HG02678 (cell line): Measurements from ENCODE around the gene MRGPRX1.
"Not testable (repeated sequence)": the region's sequence is repeated elsewhere in the genome, so short reads cannot be mapped to it uniquely, and the experiment has no call there.

Source experiments
- ATAC-seq: cut with Tn5 transposase; IDR thresholded peaks from one replicate; pipeline ENCODE4 v1.9.1; 2021; ENCODE audit warnings: mild to moderate bottlenecking, moderate library complexity; ENCODE audit not compliant: unreplicated experiment

MRGPRX1 gene

GRCh38 chr11:18939314-18939713 lies at the start of gene MRGPRX1:
MRGPRX1 (minus strand) TSS chr11:18939414; CDS start chr11:18934784, 4,630 bp downstream.
- no peak for ATAC-seq

GRCh38 chr11:18987454-18988231 lies 48.4 kb upstream of the MRGPRX1 start:
- ATAC-seq = no peak

- no peak for ATAC-seq
Measured at GRCh38 chr11:18986744-18987143, 47.5 kb upstream of the MRGPRX1 start.

- ATAC-seq = no peak
Measured at GRCh38 chr11:18981897-18982296, 42.7 kb upstream of the MRGPRX1 start.

GRCh38 chr11:18974192-18974591 lies 35.0 kb upstream of the MRGPRX1 start:
- ATAC-seq = no peak

- no peak for ATAC-seq
Measured at GRCh38 chr11:18972336-18972735, 33.1 kb upstream of the MRGPRX1 start.

- ATAC-seq = no peak
Measured at GRCh38 chr11:18969720-18970119, 30.5 kb upstream of the MRGPRX1 start.

GRCh38 chr11:18958221-18958910 lies 19.2 kb upstream of the MRGPRX1 start:
- no peak for ATAC-seq

GRCh38 chr11:18956630-18957029 lies 17.4 kb upstream of the MRGPRX1 start:
- ATAC-seq = no peak

GRCh38 chr11:18936002-18936673 lies 3.1 kb downstream of the MRGPRX1 start:
- no peak for ATAC-seq

- no peak for ATAC-seq
Measured at GRCh38 chr11:18934195-18934814, 4.9 kb downstream of the MRGPRX1 start.

GRCh38 chr11:18927550-18928322 lies 11.5 kb downstream of the MRGPRX1 start:
- ATAC-seq = no peak

- not testable (repeated sequence) for ATAC-seq
Measured at GRCh38 chr11:18925426-18925825, 13.8 kb downstream of the MRGPRX1 start.

- ATAC-seq = no peak
Measured at GRCh38 chr11:18912883-18913282, 26.3 kb downstream of the MRGPRX1 start.

GRCh38 chr11:18907391-18907790 lies 31.8 kb downstream of the MRGPRX1 start:
- no peak for ATAC-seq

- not testable (repeated sequence) for ATAC-seq
Measured at GRCh38 chr11:18900637-18901036, 38.6 kb downstream of the MRGPRX1 start.

GRCh38 chr11:18900151-18900611 lies 39.0 kb downstream of the MRGPRX1 start:
- ATAC-seq = not testable (repeated sequence)

- ATAC-seq = not testable (repeated sequence)
Measured at GRCh38 chr11:18891712-18892111, 47.5 kb downstream of the MRGPRX1 start.

- ATAC-seq = no peak
Measured at GRCh38 chr11:18890615-18891014, 48.6 kb downstream of the MRGPRX1 start.
